KOPT-K1 (cell line): ENCODE measurements around the gene PIP4K2A.
"Not testable (repeated sequence)": the region's sequence is repeated elsewhere in the genome, so short reads cannot be mapped to it uniquely, and the experiment has no call there.

ENCODE experiments used
- H3K27ac ChIP-seq: fragments of 200-600 bp; sonication (generic); 2 replicates; pipeline ENCODE4 v1.5.1; 2016; ENCODE audit warnings: antibody characterized with exemption, mild to moderate bottlenecking, low read depth, low read length; ENCODE audit not compliant: poor library complexity, severe bottlenecking
- H3K36me3 ChIP-seq: fragments of 200-600 bp; sonication (generic); 2 replicates; pipeline ENCODE4 v1.5.1; 2017; ENCODE audit warnings: antibody characterized with exemption, mild to moderate bottlenecking, low read length, moderate library complexity; ENCODE audit not compliant: insufficient read depth
- H3K9me3 ChIP-seq: fragments of 200-600 bp; sonication (generic); 2 replicates; pipeline ENCODE4 v1.5.1; 2017; ENCODE audit warnings: antibody characterized with exemption, low read length, mild to moderate bottlenecking; ENCODE audit not compliant: insufficient read depth, poor library complexity, severe bottlenecking

PIP4K2A gene

GRCh38 chr10:22711373-22711772 lies 3.0 kb downstream of the PIP4K2A start:
- no peak overlapping the region for H3K27ac ChIP-seq
- H3K36me3 ChIP-seq = no peaks in the 10 kb centered on the region
- H3K9me3 ChIP-seq = no peaks in the 10 kb centered on the region

DNA sequence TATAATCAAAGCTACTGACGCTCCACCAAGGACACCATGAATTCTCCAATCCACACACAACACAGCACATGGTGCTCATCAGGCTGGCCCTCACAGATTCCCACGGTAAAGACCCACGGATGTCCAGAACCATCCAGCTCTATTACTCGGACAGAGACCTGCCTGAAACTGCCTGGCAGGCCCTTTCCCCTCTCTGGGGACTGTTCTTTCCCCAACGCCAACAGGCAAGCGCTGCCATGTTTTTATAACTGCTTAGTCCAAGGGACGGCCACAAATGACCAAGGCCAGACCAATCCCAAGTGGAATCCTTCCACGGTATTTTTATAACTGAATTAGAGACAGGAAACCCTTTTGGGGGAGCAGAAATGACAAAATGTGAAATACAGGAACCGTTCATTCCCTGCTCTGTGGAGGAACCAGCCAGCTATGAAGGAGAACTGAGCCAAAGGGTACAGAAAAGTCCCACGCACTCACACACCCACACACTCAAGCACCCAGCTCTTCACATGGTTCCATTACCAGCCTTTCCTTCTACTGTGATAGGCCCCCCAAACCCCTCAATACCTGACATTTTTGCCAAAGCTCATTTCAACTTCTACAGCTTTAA lies 4.1 kb downstream of the PIP4K2A start:
- no peaks in the 10 kb centered on the region for H3K9me3 ChIP-seq
- no peaks in the 10 kb centered on the region for H3K36me3 ChIP-seq
- H3K27ac ChIP-seq = no peak overlapping the region

- Histone ChIP-seq H3K36me3 (peaks cover 3% of the 10 kb centered on the region), H3K27ac (no peak overlapping the region), H3K9me3 (no peaks in the 10 kb centered on the region)
These were observed 5.6 kb downstream of the PIP4K2A start for GRCh38 chr10:22708772-22709171.

GRCh38 chr10:22705527-22705926 lies 8.9 kb downstream of the PIP4K2A start:
- no peak overlapping the region for H3K27ac ChIP-seq
- H3K9me3 ChIP-seq = no peaks in the 10 kb centered on the region

DNA sequence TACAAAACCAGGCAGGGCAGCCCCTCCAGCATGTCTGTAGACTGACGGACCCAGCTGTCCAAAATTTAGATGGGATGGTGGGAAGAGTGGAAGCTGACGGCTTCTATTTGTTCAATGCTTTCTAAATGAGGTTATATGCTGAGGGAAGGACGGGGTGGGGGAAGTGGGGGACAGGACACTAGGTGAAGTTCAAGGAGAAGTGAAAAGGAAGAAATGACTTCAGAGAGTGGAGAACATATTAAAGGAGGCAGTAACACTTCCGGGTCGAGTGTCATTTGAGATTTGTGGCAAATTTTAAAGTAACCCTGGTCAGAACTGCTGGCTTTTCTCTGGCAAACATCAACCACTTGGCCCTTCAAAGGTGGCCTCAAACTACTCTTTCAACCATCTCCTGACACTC lies 9.4 kb downstream of the PIP4K2A start:
- H3K36me3 ChIP-seq = peaks cover 8% of the 10 kb centered on the region
- H3K9me3 ChIP-seq = no peaks in the 10 kb centered on the region
- no peak overlapping the region for H3K27ac ChIP-seq

More at GRCh38 chr10:22705527-22705926, 8.9 kb downstream of the PIP4K2A start:
- peaks cover 8% of the 10 kb centered on the region for H3K36me3 ChIP-seq

DNA sequence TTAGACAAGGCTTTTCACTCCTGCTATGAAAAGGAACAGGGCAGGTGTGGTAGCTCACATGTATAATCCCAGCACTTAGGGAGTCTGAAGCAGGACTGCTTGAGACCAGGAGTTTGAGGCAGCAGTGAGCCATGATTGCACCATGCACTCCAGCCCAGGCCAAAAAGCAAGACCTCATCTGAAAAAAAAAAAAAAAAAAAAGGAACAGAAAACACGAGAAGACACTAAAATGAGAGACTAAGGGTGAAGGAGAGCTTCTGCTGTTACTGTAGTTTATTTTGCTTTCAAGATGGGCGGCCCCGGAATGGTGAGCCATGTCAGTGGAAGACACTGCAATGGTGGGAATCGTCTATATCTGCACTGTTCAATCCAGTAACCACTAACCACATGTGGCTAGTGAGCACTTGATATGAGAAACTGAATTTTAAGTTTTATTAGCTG lies 9.9 kb downstream of the PIP4K2A start:
- Histone ChIP-seq H3K9me3 (no peaks in the 10 kb centered on the region), H3K36me3 (peaks cover 8% of the 10 kb centered on the region), H3K27ac (no peak overlapping the region)

- H3K36me3 ChIP-seq = peaks cover 8% of the 10 kb centered on the region
- H3K9me3 ChIP-seq = no peaks in the 10 kb centered on the region
- H3K27ac ChIP-seq = no peak overlapping the region
These were observed 12.0 kb downstream of the PIP4K2A start for GRCh38 chr10:22702348-22702747.

GRCh38 chr10:22701132-22701826 lies 13.1 kb downstream of the PIP4K2A start:
- Histone ChIP-seq H3K36me3 (peaks cover 8% of the 10 kb centered on the region), H3K9me3 (no peaks in the 10 kb centered on the region), H3K27ac (no peak overlapping the region)

DNA sequence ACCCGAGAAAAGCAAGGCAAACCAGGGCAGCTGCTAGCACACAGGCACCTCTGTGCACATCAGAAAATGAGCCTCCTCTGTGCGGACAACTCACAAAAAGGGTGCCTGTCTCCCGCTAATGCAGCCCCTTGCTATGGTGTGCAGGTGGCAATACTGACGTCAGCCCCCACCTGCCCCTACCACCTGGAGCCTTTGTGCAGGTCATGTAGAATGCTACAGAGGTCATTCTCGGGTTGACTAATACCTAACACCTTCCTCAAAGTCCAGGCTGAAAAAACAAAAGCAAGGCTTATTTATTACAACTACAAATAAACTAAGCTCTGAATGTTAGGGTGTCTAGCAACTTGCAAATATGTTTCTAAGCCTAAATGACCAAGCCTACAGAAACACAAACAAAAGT lies 13.9 kb downstream of the PIP4K2A start:
- no peak overlapping the region for H3K27ac ChIP-seq
- peaks cover 8% of the 10 kb centered on the region for H3K36me3 ChIP-seq
- H3K9me3 ChIP-seq = no peaks in the 10 kb centered on the region

GRCh38 chr10:22699976-22700375 lies 14.4 kb downstream of the PIP4K2A start:
- H3K36me3 ChIP-seq = peaks cover 8% of the 10 kb centered on the region
- no peak overlapping the region for H3K27ac ChIP-seq

DNA sequence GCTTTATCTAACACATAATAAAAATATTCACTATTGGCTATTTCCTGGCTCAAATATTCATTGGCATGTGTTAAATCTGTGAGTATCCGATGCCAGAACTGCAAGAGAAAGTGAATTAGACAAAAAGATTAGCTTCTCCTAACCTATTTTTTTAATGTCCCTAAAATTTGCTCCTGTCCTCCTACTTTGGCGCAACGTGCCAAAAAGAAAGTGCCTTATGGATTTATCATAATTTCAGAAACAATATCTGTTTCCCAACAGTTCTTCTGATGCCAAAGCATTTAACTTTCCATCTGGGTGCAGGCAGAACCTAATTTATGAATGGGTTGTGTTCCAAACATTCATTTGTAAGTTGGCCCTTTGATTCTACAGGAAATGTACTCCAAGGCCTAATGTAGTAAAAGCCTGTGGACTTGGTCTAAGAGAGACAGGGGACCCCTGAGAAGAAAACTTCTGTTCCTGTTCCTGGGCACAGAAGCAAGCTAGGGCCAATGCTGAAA lies 15.4 kb downstream of the PIP4K2A start:
- H3K36me3 ChIP-seq = peaks cover 7% of the 10 kb centered on the region
- H3K9me3 ChIP-seq = peaks cover 3% of the 10 kb centered on the region
- no peak overlapping the region for H3K27ac ChIP-seq

More at GRCh38 chr10:22699976-22700375, 14.4 kb downstream of the PIP4K2A start:
- no peaks in the 10 kb centered on the region for H3K9me3 ChIP-seq

- Histone ChIP-seq H3K9me3 (peaks cover 15% of the 10 kb centered on the region), H3K36me3 (no peaks in the 10 kb centered on the region), H3K27ac (no peak overlapping the region)
These were observed 16.6 kb downstream of the PIP4K2A start for GRCh38 chr10:22697800-22698199.

DNA sequence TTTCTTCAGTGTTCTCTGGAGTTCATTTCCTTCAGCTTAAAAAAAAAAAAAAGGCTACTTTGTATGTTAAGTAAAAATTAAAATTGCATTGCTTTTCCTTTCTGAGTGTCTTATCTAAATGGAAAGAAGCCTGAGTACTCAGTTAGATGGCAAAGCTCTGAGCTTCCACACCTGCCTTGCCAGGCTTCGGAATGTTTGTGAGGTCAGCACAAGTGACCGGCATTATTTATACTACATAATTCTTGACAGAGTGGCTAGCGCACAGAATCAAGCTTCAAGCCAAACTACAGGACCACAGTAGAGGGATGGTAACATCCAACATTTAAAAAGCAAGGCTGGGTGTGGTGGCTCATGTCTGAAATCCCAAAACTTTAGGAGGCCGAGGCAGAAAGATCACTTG lies 17.3 kb downstream of the PIP4K2A start:
- Histone ChIP-seq H3K36me3 (no peaks in the 10 kb centered on the region), H3K9me3 (peaks cover 22% of the 10 kb centered on the region), H3K27ac (no peak overlapping the region)

DNA sequence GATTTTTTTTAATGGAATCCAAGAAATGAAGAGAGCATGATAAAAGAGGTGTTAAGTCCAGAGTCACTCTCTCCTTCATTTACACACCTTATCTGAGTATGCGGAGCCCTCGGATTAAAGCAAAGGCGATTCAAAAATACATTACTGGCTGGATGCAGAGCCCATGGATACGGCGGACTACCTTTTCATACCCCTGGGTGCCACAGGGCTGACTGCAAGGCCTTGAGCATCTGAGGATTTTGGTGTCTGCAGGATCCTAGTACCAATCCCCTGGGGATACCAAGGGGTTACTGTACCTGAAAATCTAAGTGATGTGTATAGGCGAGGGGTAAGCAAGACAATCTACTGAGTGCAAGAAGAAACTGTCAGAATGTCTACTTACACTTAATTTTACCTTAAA lies 20.5 kb downstream of the PIP4K2A start:
- Histone ChIP-seq H3K9me3 (peaks cover 22% of the 10 kb centered on the region), H3K36me3 (no peaks in the 10 kb centered on the region), H3K27ac (no peak overlapping the region)

GRCh38 chr10:22693371-22693784 lies 21.0 kb downstream of the PIP4K2A start:
- Histone ChIP-seq H3K36me3 (no peaks in the 10 kb centered on the region), H3K9me3 (peaks cover 22% of the 10 kb centered on the region), H3K27ac (no peak overlapping the region)

DNA sequence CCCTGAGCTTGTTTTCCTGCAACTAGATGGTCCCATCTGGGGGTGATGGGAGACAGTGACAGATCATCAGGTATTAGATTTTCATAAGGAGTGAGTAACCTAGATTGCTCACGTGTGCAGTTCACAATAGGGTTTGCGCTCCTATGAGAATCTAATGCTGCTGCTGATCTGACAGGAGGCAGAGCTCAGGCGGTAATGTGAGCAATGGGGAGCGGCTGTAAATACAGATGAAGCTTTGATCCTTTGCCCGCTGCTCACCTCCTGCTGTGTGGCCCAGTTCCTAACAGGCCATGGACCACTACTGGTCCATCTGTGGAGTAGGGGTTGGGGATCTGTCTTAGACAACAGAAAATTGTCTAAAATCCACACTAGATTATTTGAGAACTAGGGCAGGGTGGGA lies 22.3 kb downstream of the PIP4K2A start:
- H3K27ac ChIP-seq, H3K36me3 ChIP-seq: not testable (repeated sequence)
- H3K9me3 ChIP-seq = peaks cover 22% of the 10 kb centered on the region
